Left ventricle myocardium superior (tissue), 1 donor: Measurements from ENCODE around the gene PTGIS. TPM values are rescaled to one million over a fixed set of nuclear protein-coding genes. Genes with fewer than 3 reads are reported as not detected.

Experiments
- ATAC-seq: fragments of 200-7000 bp; cut with Tn5 transposase; one replicate; pipeline ENCODE4 v1.9.1; 2020; ENCODE audit warnings: mild to moderate bottlenecking, moderate library complexity
- DNase-seq: peaks from one replicate; pipeline ENCODE4 v3.0.0-alpha.2; 2020
- intact Hi-C: fragments of 100-400 bp; cut with micrococcal nuclease; formaldehyde crosslinking; loops from one replicate; pipeline ENCODE4 v1.11.0; 2022
- total RNA-seq: library from RNA; stranded (reverse); fragmentation: NEBNext Ultra II Directional; extraction: Animal tissue kit (Norgen Biotek cat#: 25700); gene quantifications from one replicate; pipeline ENCODE4 v1.2.1, GENCODE V29; 2021
- donor health status: DM: no; HTN: yes; CAD: no; lungs with severe emphysema.

PTGIS gene
- total RNA-seq, 1 donor from 2014 or later, result 24.0 TPM

- DNase-seq, result no peak
- intact Hi-C loops, result no loop called here
- no peak for ATAC-seq
Measured at GRCh38 chr20:49543071-49543857, 24.7 kb downstream of the PTGIS start.

GRCh38 chr20:49542514-49542991 lies 25.4 kb downstream of the PTGIS start:
- intact Hi-C loops, result no loop called here
- DNase-seq (no peak), ATAC-seq (peak; percentile 31)

GRCh38 chr20:49541733-49542513 lies 26.0 kb downstream of the PTGIS start:
- DNase-seq (peak; percentile 58), ATAC-seq (peak; percentile 79)
- intact Hi-C loops, result no loop called here

- no peak for DNase-seq
- ATAC-seq, result no peak
- intact Hi-C loops, result no loop called here
Measured at GRCh38 chr20:49540687-49541435, 27.1 kb downstream of the PTGIS start.

- no peak for ATAC-seq
- DNase-seq, result no peak
- intact Hi-C loops, result no loop called here
Measured at GRCh38 chr20:49540232-49540620, 27.7 kb downstream of the PTGIS start.

- ATAC-seq (no peak), DNase-seq (no peak)
- intact Hi-C loops, result no loop called here
Measured at GRCh38 chr20:49539481-49540231, 28.3 kb downstream of the PTGIS start.

- intact Hi-C loops, result no loop called here
- ATAC-seq, result no peak
- no peak for DNase-seq
Measured at GRCh38 chr20:49538950-49539349, 29.0 kb downstream of the PTGIS start.

GRCh38 chr20:49534255-49534712 lies 33.7 kb downstream of the PTGIS start:
- DNase-seq (no peak), ATAC-seq (peak; percentile 63)
- intact Hi-C loops, result no loop called here

- intact Hi-C loops, result no loop called here
- ATAC-seq, result no peak
- no peak for DNase-seq
Measured at GRCh38 chr20:49532285-49532946, 35.5 kb downstream of the PTGIS start.

GRCh38 chr20:49529470-49529869 lies 38.5 kb downstream of the PTGIS start:
- intact Hi-C loops, result no loop called here
- no peak for DNase-seq
- no peak for ATAC-seq

- no peak for ATAC-seq
- DNase-seq, result no peak
- intact Hi-C loops, result no loop called here
Measured at GRCh38 chr20:49526568-49526967, 41.4 kb downstream of the PTGIS start.

GRCh38 chr20:49526056-49526455 lies 41.9 kb downstream of the PTGIS start:
- ATAC-seq, result no peak
- intact Hi-C loops, result no loop called here
- no peak for DNase-seq

GRCh38 chr20:49523767-49524360 lies 44.1 kb downstream of the PTGIS start:
- ATAC-seq (no peak), DNase-seq (no peak)
- intact Hi-C loops, result no loop called here

GRCh38 chr20:49521356-49521755 lies 46.6 kb downstream of the PTGIS start:
- intact Hi-C loops, result no loop called here

GRCh38 chr20:49519777-49520359 lies 48.1 kb downstream of the PTGIS start:
- intact Hi-C loops, result no loop called here
- no peak for ATAC-seq

More at GRCh38 chr20:49521356-49521755, 46.6 kb downstream of the PTGIS start:
- ATAC-seq (no peak), DNase-seq (no peak)

GRCh38 chr20:49519212-49519712 lies 48.7 kb downstream of the PTGIS start:
- intact Hi-C loops, result no loop called here
- ATAC-seq (no peak), DNase-seq (no peak)

More at GRCh38 chr20:49519777-49520359, 48.1 kb downstream of the PTGIS start:
- DNase-seq, result no peak

- ATAC-seq (no peak), DNase-seq (no peak)
- intact Hi-C loops, result no loop called here
Measured at GRCh38 chr20:49518576-49518975, 49.4 kb downstream of the PTGIS start.

GRCh38 chr20:49517805-49518100 lies 50.2 kb downstream of the PTGIS start:
- ATAC-seq, result no peak
- intact Hi-C loops, result no loop called here
- no peak for DNase-seq
